ENCODE results near the gene GLIS1. TPM values are rescaled to one million over a fixed set of nuclear protein-coding genes. Genes with fewer than 3 reads are reported as not detected.

The GLIS1 gene
- polyA plus RNA-seq, 3 donors = not detected

DNA sequence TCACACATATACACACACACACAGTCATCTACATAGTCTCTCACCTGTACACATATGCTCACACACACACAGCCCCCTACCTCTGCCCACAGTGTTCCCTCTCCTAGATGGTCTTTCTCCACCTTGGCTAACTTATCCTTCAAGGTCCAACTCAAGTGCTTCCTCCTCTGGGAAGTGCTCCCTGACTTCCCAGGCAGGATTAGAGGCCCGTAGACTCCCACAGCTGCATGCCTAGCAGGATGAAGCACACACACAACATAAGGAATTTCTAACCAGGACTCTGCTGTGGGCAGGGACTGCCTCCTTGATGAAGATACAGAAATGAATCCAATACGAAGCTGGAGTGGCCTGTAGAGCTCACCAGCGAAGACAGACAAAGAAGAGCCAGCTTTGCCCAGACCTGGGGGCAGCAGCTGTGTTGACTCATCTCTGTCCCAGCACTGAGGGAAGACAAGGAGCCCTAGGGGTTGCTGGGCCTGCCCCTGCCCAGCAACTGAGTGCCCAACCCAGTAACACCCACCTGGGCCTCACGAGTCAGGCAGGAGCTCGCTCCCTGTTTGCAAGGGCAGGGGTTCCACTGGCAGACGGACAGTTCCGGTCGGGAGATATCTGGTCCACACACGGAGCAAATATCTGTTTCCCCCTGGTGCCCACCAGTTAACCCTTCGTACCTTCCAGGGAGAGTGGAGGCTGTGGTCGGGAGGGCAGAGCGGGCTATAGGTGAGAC, 178.9 kb downstream of the GLIS1 start:
- Mint-ChIP-seq H3K36me3 (no peaks in the 10 kb centered on the region), H3K9me3 (no peaks in the 10 kb centered on the region), H3K27me3 (ENCODE audit: low read depth in 3 of 3) (peaks cover 2 to 10% (median 9%) of the 10 kb centered on the region in 3 donors), H3K4me1 (no peaks in the 10 kb centered on the region), H3K27ac (no peak overlapping the region), H3K4me3 (no peak overlapping the region)
- TF ChIP-seq, protein P1, sequence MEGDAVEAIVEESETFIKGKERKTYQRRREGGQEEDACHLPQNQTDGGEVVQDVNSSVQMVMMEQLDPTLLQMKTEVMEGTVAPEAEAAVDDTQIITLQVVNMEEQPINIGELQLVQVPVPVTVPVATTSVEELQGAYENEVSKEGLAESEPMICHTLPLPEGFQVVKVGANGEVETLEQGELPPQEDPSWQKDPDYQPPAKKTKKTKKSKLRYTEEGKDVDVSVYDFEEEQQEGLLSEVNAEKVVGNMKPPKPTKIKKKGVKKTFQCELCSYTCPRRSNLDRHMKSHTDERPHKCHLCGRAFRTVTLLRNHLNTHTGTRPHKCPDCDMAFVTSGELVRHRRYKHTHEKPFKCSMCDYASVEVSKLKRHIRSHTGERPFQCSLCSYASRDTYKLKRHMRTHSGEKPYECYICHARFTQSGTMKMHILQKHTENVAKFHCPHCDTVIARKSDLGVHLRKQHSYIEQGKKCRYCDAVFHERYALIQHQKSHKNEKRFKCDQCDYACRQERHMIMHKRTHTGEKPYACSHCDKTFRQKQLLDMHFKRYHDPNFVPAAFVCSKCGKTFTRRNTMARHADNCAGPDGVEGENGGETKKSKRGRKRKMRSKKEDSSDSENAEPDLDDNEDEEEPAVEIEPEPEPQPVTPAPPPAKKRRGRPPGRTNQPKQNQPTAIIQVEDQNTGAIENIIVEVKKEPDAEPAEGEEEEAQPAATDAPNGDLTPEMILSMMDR (IDR thresholded peaks at IDR 0.05) = no peak
- H2AFZ ChIP-seq (ENCODE audit: insufficient read depth, low read depth, low read length, poor library complexity, severe bottlenecking) = no peak overlapping the region
- H3K27ac ChIP-seq (ENCODE audit: low read depth in 1 of 2, low read length in 2 of 2) = no peak overlapping the region
- intact Hi-C loops (cut with micrococcal nuclease) = no loop called here
- WGBS (ENCODE audit: insufficient coverage) = 94% methylated on average over 12 of the region's 12 CpGs
- H3K27me3 ChIP-seq (ENCODE audit: control insufficient read depth in 2 of 2, insufficient read depth in 2 of 2, low read length in 2 of 2) = peaks cover 0 to 3% of the 10 kb centered on the region in 2 donors
- DNase-seq = no peak
- H4K20me1 ChIP-seq (ENCODE audit: insufficient read depth, low read length) = no peaks in the 10 kb centered on the region
- H3K4me2 ChIP-seq (replicated peaks; ENCODE audit: extremely low read depth, low read length, poor library complexity, severe bottlenecking) = no peak overlapping the region
- H3K9ac ChIP-seq (ENCODE audit: insufficient read depth, low read length, poor library complexity, severe bottlenecking) = no peak overlapping the region
- no peaks in the 10 kb centered on the region for H3K9me3 ChIP-seq (replicated peaks in 1 of 2; ENCODE audit: control insufficient read depth in 1 of 2, insufficient read depth in 1 of 2, low read length in 2 of 2)
- no peak overlapping the region for H3K4me3 ChIP-seq (replicated peaks in 1 of 3; ENCODE audit: low read depth in 2 of 3, low read length in 3 of 3)
- H3K4me1 ChIP-seq (ENCODE audit: control insufficient read depth in 1 of 2, insufficient read depth in 2 of 2, low read length in 2 of 2) = no peaks in the 10 kb centered on the region
- H3K79me2 ChIP-seq (ENCODE audit: insufficient read depth, low read length) = no peaks in the 10 kb centered on the region
- no peaks in the 10 kb centered on the region for H3K36me3 ChIP-seq (replicated peaks in 1 of 2; ENCODE audit: control insufficient read depth in 1 of 2, insufficient read depth in 2 of 2, low read length in 2 of 2)

GRCh38 chr1:53559391-53559815, 179.6 kb downstream of the GLIS1 start:
- Histone ChIP-seq H3K27me3 (ENCODE audit: control insufficient read depth in 2 of 2, insufficient read depth in 2 of 2, low read length in 2 of 2) (peaks cover 0 to 3% of the 10 kb centered on the region in 2 donors), H3K4me1 (ENCODE audit: control insufficient read depth in 1 of 2, insufficient read depth in 2 of 2, low read length in 2 of 2) (no peaks in the 10 kb centered on the region), H3K9ac (ENCODE audit: insufficient read depth, low read length, poor library complexity, severe bottlenecking) (no peak overlapping the region), H3K79me2 (ENCODE audit: insufficient read depth, low read length) (no peaks in the 10 kb centered on the region), H3K27ac (ENCODE audit: low read depth in 1 of 2, low read length in 2 of 2) (no peak overlapping the region), H3K36me3 (replicated peaks in 1 of 2; ENCODE audit: control insufficient read depth in 1 of 2, insufficient read depth in 2 of 2, low read length in 2 of 2) (no peaks in the 10 kb centered on the region), H2AFZ (ENCODE audit: insufficient read depth, low read depth, low read length, poor library complexity, severe bottlenecking) (no peak overlapping the region), H3K4me2 (replicated peaks; ENCODE audit: extremely low read depth, low read length, poor library complexity, severe bottlenecking) (no peak overlapping the region), H4K20me1 (ENCODE audit: insufficient read depth, low read length) (no peaks in the 10 kb centered on the region), H3K4me3 (replicated peaks in 1 of 3; ENCODE audit: low read depth in 2 of 3, low read length in 3 of 3) (no peak overlapping the region), H3K9me3 (replicated peaks in 1 of 2; ENCODE audit: control insufficient read depth in 1 of 2, insufficient read depth in 1 of 2, low read length in 2 of 2) (no peaks in the 10 kb centered on the region)
- Mint-ChIP-seq H3K9me3 (no peaks in the 10 kb centered on the region), H3K27me3 (ENCODE audit: low read depth in 3 of 3) (peaks cover 2 to 10% (median 9%) of the 10 kb centered on the region in 3 donors), H3K4me3 (no peak overlapping the region), H3K4me1 (no peaks in the 10 kb centered on the region), H3K36me3 (no peaks in the 10 kb centered on the region), H3K27ac (no peak overlapping the region)
- 89% methylated on average over 13 of the region's 13 CpGs for WGBS (ENCODE audit: insufficient coverage)
- TF ChIP-seq, protein P1 (IDR thresholded peaks at IDR 0.05) = no peak
- no peak for DNase-seq
- intact Hi-C loops (cut with micrococcal nuclease) = no loop called here
